ENCODE results near the gene FATE1.

The FATE1 gene

GRCh38 chrX:151737494-151737893 is 21.7 kb downstream of the FATE1 start:
- no peaks in the 10 kb centered on the region for H3K27me3 ChIP-seq (ENCODE audit: control insufficient read depth, insufficient read depth, low read length, poor library complexity, severe bottlenecking)
- no peak overlapping the region for H3K27ac ChIP-seq (ENCODE audit: insufficient read depth, low read depth, low read length, poor library complexity, severe bottlenecking)
- no peaks in the 10 kb centered on the region for H3K4me1 ChIP-seq (ENCODE audit: control insufficient read depth, insufficient read depth, low read length)
- WGBS, 2 experiments, result 91 to 93% methylated on average over 4 to 5 of the region's 5 CpGs
- no peaks in the 10 kb centered on the region for H3K9me3 ChIP-seq (ENCODE audit: control insufficient read depth, low read length)
- no peak overlapping the region for H3K4me3 ChIP-seq (ENCODE audit: insufficient read depth, low read depth, low read length)
- no peaks in the 10 kb centered on the region for H3K36me3 ChIP-seq (ENCODE audit: control insufficient read depth, insufficient read depth, low read length)

GRCh38 chrX:151738751-151739150 is 22.9 kb downstream of the FATE1 start:
- Histone ChIP-seq H3K36me3 (ENCODE audit: control insufficient read depth, insufficient read depth, low read length) (no peaks in the 10 kb centered on the region), H3K4me3 (ENCODE audit: insufficient read depth, low read depth, low read length) (no peak overlapping the region), H3K27ac (ENCODE audit: insufficient read depth, low read depth, low read length, poor library complexity, severe bottlenecking) (no peak overlapping the region), H3K27me3 (ENCODE audit: control insufficient read depth, insufficient read depth, low read length, poor library complexity, severe bottlenecking) (no peaks in the 10 kb centered on the region), H3K9me3 (ENCODE audit: control insufficient read depth, low read length) (no peaks in the 10 kb centered on the region), H3K4me1 (ENCODE audit: control insufficient read depth, insufficient read depth, low read length) (no peaks in the 10 kb centered on the region)
- WGBS, 2 experiments, result 90 to 94% methylated on average over 7 of the region's 7 CpGs

- WGBS, 2 experiments, result 88% methylated on average over 4 of the region's 4 CpGs
- no peaks in the 10 kb centered on the region for H3K27me3 ChIP-seq (ENCODE audit: control insufficient read depth, insufficient read depth, low read length, poor library complexity, severe bottlenecking)
These were observed 25.8 kb downstream of the FATE1 start for GRCh38 chrX:151741606-151742005.

GRCh38 chrX:151742311-151742710 is 26.5 kb downstream of the FATE1 start:
- no peaks in the 10 kb centered on the region for H3K36me3 ChIP-seq (ENCODE audit: control insufficient read depth, insufficient read depth, low read length)
- H3K4me3 ChIP-seq (ENCODE audit: insufficient read depth, low read depth, low read length), result no peak overlapping the region
- H3K27ac ChIP-seq (ENCODE audit: insufficient read depth, low read depth, low read length, poor library complexity, severe bottlenecking), result no peak overlapping the region
- no peaks in the 10 kb centered on the region for H3K4me1 ChIP-seq (ENCODE audit: control insufficient read depth, insufficient read depth, low read length)
- H3K27me3 ChIP-seq (ENCODE audit: control insufficient read depth, insufficient read depth, low read length, poor library complexity, severe bottlenecking), result no peaks in the 10 kb centered on the region
- WGBS, 2 experiments, result 90 to 94% methylated on average over 5 of the region's 5 CpGs
- H3K9me3 ChIP-seq (ENCODE audit: control insufficient read depth, low read length), result no peaks in the 10 kb centered on the region

More at GRCh38 chrX:151741606-151742005, 25.8 kb downstream of the FATE1 start:
- no peaks in the 10 kb centered on the region for H3K4me1 ChIP-seq (ENCODE audit: control insufficient read depth, insufficient read depth, low read length)
- H3K27ac ChIP-seq (ENCODE audit: insufficient read depth, low read depth, low read length, poor library complexity, severe bottlenecking), result no peak overlapping the region
- no peaks in the 10 kb centered on the region for H3K36me3 ChIP-seq (ENCODE audit: control insufficient read depth, insufficient read depth, low read length)
- no peaks in the 10 kb centered on the region for H3K9me3 ChIP-seq (ENCODE audit: control insufficient read depth, low read length)
- H3K4me3 ChIP-seq (ENCODE audit: insufficient read depth, low read depth, low read length), result no peak overlapping the region

GRCh38 chrX:151743651-151744470 is 28.0 kb downstream of the FATE1 start:
- Histone ChIP-seq H3K9me3 (ENCODE audit: control insufficient read depth, low read length) (no peaks in the 10 kb centered on the region), H3K27me3 (ENCODE audit: control insufficient read depth, insufficient read depth, low read length, poor library complexity, severe bottlenecking) (no peaks in the 10 kb centered on the region), H3K4me3 (ENCODE audit: insufficient read depth, low read depth, low read length) (no peak overlapping the region), H3K36me3 (ENCODE audit: control insufficient read depth, insufficient read depth, low read length) (no peaks in the 10 kb centered on the region), H3K4me1 (ENCODE audit: control insufficient read depth, insufficient read depth, low read length) (no peaks in the 10 kb centered on the region), H3K27ac (ENCODE audit: insufficient read depth, low read depth, low read length, poor library complexity, severe bottlenecking) (no peak overlapping the region)
- WGBS, 2 experiments, result 93 to 94% methylated on average over 21 of the region's 21 CpGs

GRCh38 chrX:151745651-151746050 is 29.8 kb downstream of the FATE1 start:
- WGBS, 2 experiments, result 84 to 90% methylated on average over 6 of the region's 6 CpGs
- no peaks in the 10 kb centered on the region for H3K36me3 ChIP-seq (ENCODE audit: control insufficient read depth, insufficient read depth, low read length)
- H3K4me1 ChIP-seq (ENCODE audit: control insufficient read depth, insufficient read depth, low read length), result no peaks in the 10 kb centered on the region
- H3K27me3 ChIP-seq (ENCODE audit: control insufficient read depth, insufficient read depth, low read length, poor library complexity, severe bottlenecking), result no peaks in the 10 kb centered on the region
- H3K27ac ChIP-seq (ENCODE audit: insufficient read depth, low read depth, low read length, poor library complexity, severe bottlenecking), result no peak overlapping the region
- H3K4me3 ChIP-seq (ENCODE audit: insufficient read depth, low read depth, low read length), result no peak overlapping the region
- H3K9me3 ChIP-seq (ENCODE audit: control insufficient read depth, low read length), result no peaks in the 10 kb centered on the region

- H3K27ac ChIP-seq (ENCODE audit: insufficient read depth, low read depth, low read length, poor library complexity, severe bottlenecking), result no peak overlapping the region
- no peak overlapping the region for H3K4me3 ChIP-seq (ENCODE audit: insufficient read depth, low read depth, low read length)
- H3K9me3 ChIP-seq (ENCODE audit: control insufficient read depth, low read length), result no peaks in the 10 kb centered on the region
- H3K27me3 ChIP-seq (ENCODE audit: control insufficient read depth, insufficient read depth, low read length, poor library complexity, severe bottlenecking), result no peaks in the 10 kb centered on the region
- no peaks in the 10 kb centered on the region for H3K4me1 ChIP-seq (ENCODE audit: control insufficient read depth, insufficient read depth, low read length)
- no peaks in the 10 kb centered on the region for H3K36me3 ChIP-seq (ENCODE audit: control insufficient read depth, insufficient read depth, low read length)
- 89% methylated on average over 2 of the region's 2 CpGs; no CpG with 5 or more reads in 1 of the 2 experiments for WGBS, 2 experiments
These were observed 30.7 kb downstream of the FATE1 start for GRCh38 chrX:151746502-151746901.

- H3K4me1 ChIP-seq (ENCODE audit: control insufficient read depth, insufficient read depth, low read length), result no peaks in the 10 kb centered on the region
- no peaks in the 10 kb centered on the region for H3K9me3 ChIP-seq (ENCODE audit: control insufficient read depth, low read length)
- H3K27me3 ChIP-seq (ENCODE audit: control insufficient read depth, insufficient read depth, low read length, poor library complexity, severe bottlenecking), result no peaks in the 10 kb centered on the region
- H3K27ac ChIP-seq (ENCODE audit: insufficient read depth, low read depth, low read length, poor library complexity, severe bottlenecking), result no peak overlapping the region
- H3K4me3 ChIP-seq (ENCODE audit: insufficient read depth, low read depth, low read length), result no peak overlapping the region
- no peaks in the 10 kb centered on the region for H3K36me3 ChIP-seq (ENCODE audit: control insufficient read depth, insufficient read depth, low read length)
- WGBS, 2 experiments, result 92 to 95% methylated on average over 5 of the region's 5 CpGs
These were observed 34.7 kb downstream of the FATE1 start for GRCh38 chrX:151750511-151750910.

- no peaks in the 10 kb centered on the region for H3K27me3 ChIP-seq (ENCODE audit: control insufficient read depth, insufficient read depth, low read length, poor library complexity, severe bottlenecking)
- H3K27ac ChIP-seq (ENCODE audit: insufficient read depth, low read depth, low read length, poor library complexity, severe bottlenecking), result no peak overlapping the region
- no peaks in the 10 kb centered on the region for H3K36me3 ChIP-seq (ENCODE audit: control insufficient read depth, insufficient read depth, low read length)
- no peak overlapping the region for H3K4me3 ChIP-seq (ENCODE audit: insufficient read depth, low read depth, low read length)
- no peaks in the 10 kb centered on the region for H3K9me3 ChIP-seq (ENCODE audit: control insufficient read depth, low read length)
- H3K4me1 ChIP-seq (ENCODE audit: control insufficient read depth, insufficient read depth, low read length), result no peaks in the 10 kb centered on the region
- WGBS, 2 experiments, result 96 to 97% methylated on average over 5 of the region's 5 CpGs
These were observed 37.0 kb downstream of the FATE1 start for GRCh38 chrX:151752847-151753246.

- H3K27ac ChIP-seq (ENCODE audit: insufficient read depth, low read depth, low read length, poor library complexity, severe bottlenecking), result no peak overlapping the region
These were observed 37.6 kb downstream of the FATE1 start for GRCh38 chrX:151753313-151754046.

More at GRCh38 chrX:151753313-151754046, 37.6 kb downstream of the FATE1 start:
- no peaks in the 10 kb centered on the region for H3K36me3 ChIP-seq (ENCODE audit: control insufficient read depth, insufficient read depth, low read length)
- H3K27me3 ChIP-seq (ENCODE audit: control insufficient read depth, insufficient read depth, low read length, poor library complexity, severe bottlenecking), result no peaks in the 10 kb centered on the region
- no peaks in the 10 kb centered on the region for H3K4me1 ChIP-seq (ENCODE audit: control insufficient read depth, insufficient read depth, low read length)
- H3K9me3 ChIP-seq (ENCODE audit: control insufficient read depth, low read length), result no peaks in the 10 kb centered on the region
- H3K4me3 ChIP-seq (ENCODE audit: insufficient read depth, low read depth, low read length), result no peak overlapping the region
- WGBS, 2 experiments, result 13 to 17% methylated on average over 22 of the region's 22 CpGs

Measured in ectodermal cell (in vitro differentiated cells).